PFSK-1 (cell line): Measurements from ENCODE around the gene ZG16B.

ENCODE experiments used
- FOXP2 ChIP-seq: optimal IDR thresholded peaks from 2 replicates; pipeline ENCODE3; 2011; ENCODE audit warnings: borderline replicate concordance, control low read depth, inconsistent platforms; ENCODE audit not compliant: insufficient read depth; ENCODE audit errors: extremely low read length, extremely low read depth
- POLR2AphosphoS5 ChIP-seq: IDR thresholded peaks from 2 replicates; pipeline ENCODE4 v1.6.1; 2012; ENCODE audit warnings: low read depth, mild to moderate bottlenecking, control low read depth, low read length, moderate library complexity
- REST ChIP-seq, 2 experiments: IDR thresholded peaks; 2 replicates each; pipeline versions ENCODE4 v1.6.1 to v1.8.0; 2011 to 2012; ENCODE audit warnings: low read depth in 2 of 2, low read length in 2 of 2, control low read depth in 1 of 2, inconsistent platforms in 1 of 2, mild to moderate bottlenecking in 1 of 2, moderate library complexity in 1 of 2; ENCODE audit not compliant: insufficient read depth in 1 of 2
- SIN3A ChIP-seq: IDR thresholded peaks from 2 replicates; pipeline ENCODE4 v1.6.1; 2012; ENCODE audit warnings: mild to moderate bottlenecking, low read length, moderate library complexity, borderline replicate concordance; ENCODE audit not compliant: insufficient read depth
- TAF1 ChIP-seq: IDR thresholded peaks from 2 replicates; pipeline ENCODE4 v1.6.1; 2012; ENCODE audit warnings: low read length, control low read depth, borderline replicate concordance; ENCODE audit not compliant: insufficient read depth

ZG16B gene

DNA sequence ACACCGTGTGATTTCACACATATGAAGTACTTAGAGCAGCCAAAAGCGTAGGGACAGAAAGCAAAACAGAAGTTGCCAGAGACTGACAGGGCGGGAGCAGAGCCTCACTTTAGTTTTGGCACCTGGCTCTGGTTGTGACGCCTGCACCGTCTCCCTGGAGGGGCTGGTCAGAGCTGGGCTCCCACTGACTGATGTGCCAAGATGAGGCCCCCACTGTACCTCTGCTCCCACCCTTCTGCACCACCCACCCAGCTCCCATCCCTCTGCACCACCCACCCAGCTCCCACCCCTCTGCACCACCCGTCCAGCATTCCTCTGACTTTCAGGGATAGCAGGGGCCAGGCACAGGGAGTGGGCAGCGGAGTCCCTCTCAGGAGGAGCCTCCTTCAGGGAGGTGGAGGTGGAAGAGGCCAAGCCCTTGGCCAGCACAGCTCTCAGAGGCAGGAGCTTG, 16.3 kb upstream of the ZG16B start:
- no peak for TF ChIP-seq TAF1
- no peak for TF ChIP-seq REST (IDR thresholded peaks at IDR 0.05; ENCODE audit: insufficient read depth in 1 of 2, low read depth in 2 of 2, low read length in 2 of 2)
- TF ChIP-seq POLR2AphosphoS5: no peak
- TF ChIP-seq FOXP2: no peak
- TF ChIP-seq SIN3A: no peak

- no peak for TF ChIP-seq SIN3A
Measured at GRCh38 chr16:2814551-2815298, 15.4 kb upstream of the ZG16B start.

DNA sequence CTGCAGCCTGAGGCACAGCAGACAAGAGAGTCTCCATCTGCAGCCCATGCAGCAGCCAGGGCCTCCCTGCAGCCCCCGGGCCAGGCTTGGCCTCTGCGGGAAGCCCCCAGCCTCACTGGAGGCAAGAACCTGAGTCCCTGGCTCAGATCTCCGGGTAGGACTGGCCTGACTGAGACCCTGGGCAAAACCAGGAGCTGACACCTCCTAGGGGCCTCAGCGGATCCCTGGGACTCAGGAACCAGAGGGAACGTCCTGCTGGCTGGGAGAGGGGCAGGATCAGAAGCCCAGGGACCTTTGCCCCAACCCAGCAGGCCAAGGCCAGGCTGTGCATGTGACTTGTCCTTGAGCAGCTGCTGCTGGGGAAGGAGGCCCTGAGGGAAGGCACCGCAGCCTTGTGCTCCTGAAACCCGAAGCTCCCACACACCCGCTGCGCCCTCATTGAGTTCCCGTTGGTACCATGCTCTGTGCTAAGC, 14.8 kb upstream of the ZG16B start:
- no peak for TF ChIP-seq SIN3A
- TF ChIP-seq FOXP2: no peak
- TF ChIP-seq TAF1: no peak
- TF ChIP-seq REST (IDR thresholded peaks at IDR 0.05; ENCODE audit: insufficient read depth in 1 of 2, low read depth in 2 of 2, low read length in 2 of 2): no peak
- TF ChIP-seq POLR2AphosphoS5: no peak

DNA sequence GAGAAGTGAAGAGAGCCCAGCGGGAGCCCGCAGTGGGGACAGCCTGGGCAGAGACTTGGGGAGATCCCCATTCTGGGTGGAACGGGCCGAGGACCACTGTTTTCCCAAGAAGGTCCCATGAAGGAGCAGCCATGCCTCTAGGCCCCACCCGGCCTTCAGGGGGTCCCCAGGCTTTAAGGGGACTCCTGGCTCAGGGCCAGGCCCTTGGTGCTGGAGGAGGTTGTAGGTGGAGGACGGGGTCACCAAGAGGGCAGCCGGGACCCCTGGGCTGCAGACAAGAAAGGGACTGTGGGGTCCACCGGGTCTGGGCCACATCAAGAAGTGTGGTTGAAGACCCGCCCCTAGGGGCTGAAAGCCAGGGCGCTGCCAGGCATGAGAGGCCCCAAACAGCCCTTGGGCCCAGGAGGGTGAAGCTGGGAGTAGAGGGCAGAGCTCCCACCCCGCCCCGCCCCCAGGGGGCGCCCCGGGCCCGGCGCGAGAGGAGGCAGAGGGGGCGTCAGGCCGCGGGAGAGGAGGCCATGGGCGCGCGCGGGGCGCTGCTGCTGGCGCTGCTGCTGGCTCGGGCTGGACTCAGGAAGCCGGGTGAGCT, 13.3 kb upstream of the ZG16B start, which contains the start of gene PRSS21:
PRSS21 (plus strand) TSS at position 487 of the 589 bp plus-strand sequence; CDS start at position 519, 32 bp downstream.
- TF ChIP-seq TAF1 (no peak), REST (IDR thresholded peaks at IDR 0.05; ENCODE audit: insufficient read depth in 1 of 2, low read depth in 2 of 2, low read length in 2 of 2) (no peak), FOXP2 (no peak), SIN3A (no peak), POLR2AphosphoS5 (no peak)

DNA sequence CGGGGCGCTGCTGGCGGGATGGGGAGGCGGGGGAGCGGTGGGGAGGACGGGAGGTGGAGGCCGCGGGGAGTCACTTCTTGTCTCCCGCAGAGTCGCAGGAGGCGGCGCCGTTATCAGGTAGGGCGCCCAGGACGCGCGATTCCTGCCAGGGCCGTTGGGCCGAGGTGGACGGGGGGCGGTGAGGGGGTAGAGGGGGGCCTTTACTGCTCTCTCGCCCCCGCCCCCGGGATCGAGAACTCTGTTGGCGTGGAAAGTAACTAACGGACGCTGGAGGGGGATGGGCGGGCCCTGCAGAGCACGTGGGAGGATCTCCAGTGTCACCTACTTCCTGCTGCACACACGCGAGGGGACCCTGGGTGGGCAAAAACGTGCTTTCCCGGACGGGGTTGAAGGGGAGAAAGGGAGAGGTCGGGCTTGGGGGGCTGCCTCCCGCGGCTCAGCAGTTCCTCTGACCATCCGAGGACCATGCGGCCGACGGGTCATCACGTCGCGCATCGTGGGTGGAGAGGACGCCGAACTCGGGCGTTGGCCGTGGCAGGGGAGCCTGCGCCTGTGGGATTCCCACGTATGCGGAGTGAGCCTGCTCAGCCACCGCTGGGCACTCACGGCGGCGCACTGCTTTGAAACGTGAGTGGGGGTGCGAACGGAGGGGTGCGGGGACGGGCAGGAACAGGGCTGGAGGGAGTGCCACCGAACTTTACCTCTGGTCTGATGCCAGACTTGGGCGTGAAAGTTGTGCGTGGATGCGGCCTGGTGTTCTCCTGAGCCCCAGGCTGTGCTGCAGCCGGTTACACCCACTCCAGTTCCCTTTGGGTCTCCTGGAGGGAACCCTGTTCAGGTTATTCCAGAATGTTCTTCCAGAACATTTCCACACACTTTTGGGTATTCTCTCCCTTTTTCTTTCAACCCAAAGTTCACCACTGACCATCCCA, 12.5 kb upstream of the ZG16B start:
- TF ChIP-seq POLR2AphosphoS5 (no peak), REST (IDR thresholded peaks at IDR 0.05; ENCODE audit: insufficient read depth in 1 of 2, low read depth in 2 of 2, low read length in 2 of 2) (no peak), TAF1 (no peak), SIN3A (no peak), FOXP2 (no peak)
